Measurements from ENCODE around the gene DBN1.

DBN1 gene

GRCh38 chr5:177509991-177510566 lies 36.6 kb upstream of the DBN1 start:
- in situ Hi-C loops (cut with MboI; ENCODE audit: low sequenced_read_pairs, unreplicated experiment) = no loop called here
- DNase-seq (ENCODE audit: low spot score) = peak; percentile 79
- peak; percentile 8 for TF ChIP-seq CTCF (IDR thresholded peaks at IDR 0.05; ENCODE audit: borderline replicate concordance, control extremely low read depth, extremely low read depth, insufficient read depth, missing control alignments)

- in situ Hi-C loops (cut with MboI; ENCODE audit: low sequenced_read_pairs, unreplicated experiment) = no loop called here
- peak; percentile 73 for DNase-seq (ENCODE audit: low spot score)
Observed at GRCh38 chr5:177509381-177509951, 36.0 kb upstream of the DBN1 start, which contains the start of gene DOK3. TSS of gene DOK3 (minus strand) at chr5:177509826. CDS start at chr5:177509540, 286 bp downstream.

GRCh38 chr5:177508837-177509236 lies 35.4 kb upstream of the DBN1 start:
- in situ Hi-C loops (cut with MboI; ENCODE audit: low sequenced_read_pairs, unreplicated experiment) = no loop called here

More at GRCh38 chr5:177509381-177509951, 36.0 kb upstream of the DBN1 start, which contains the start of gene DOK3:
- no peak for TF ChIP-seq CTCF (IDR thresholded peaks at IDR 0.05; ENCODE audit: borderline replicate concordance, control extremely low read depth, extremely low read depth, insufficient read depth, missing control alignments)

GRCh38 chr5:177508221-177508611 lies 34.8 kb upstream of the DBN1 start:
- in situ Hi-C loops (cut with MboI; ENCODE audit: low sequenced_read_pairs, unreplicated experiment) = no loop called here
- no peak for TF ChIP-seq CTCF (IDR thresholded peaks at IDR 0.05; ENCODE audit: borderline replicate concordance, control extremely low read depth, extremely low read depth, insufficient read depth, missing control alignments)
- no peak for DNase-seq (ENCODE audit: low spot score)

More at GRCh38 chr5:177508837-177509236, 35.4 kb upstream of the DBN1 start:
- TF ChIP-seq CTCF (IDR thresholded peaks at IDR 0.05; ENCODE audit: borderline replicate concordance, control extremely low read depth, extremely low read depth, insufficient read depth, missing control alignments) = no peak
- DNase-seq (ENCODE audit: low spot score) = peak; percentile 73

- in situ Hi-C loops (cut with MboI; ENCODE audit: low sequenced_read_pairs, unreplicated experiment) = no loop called here
- no peak for DNase-seq (ENCODE audit: low spot score)
- TF ChIP-seq CTCF (IDR thresholded peaks at IDR 0.05; ENCODE audit: borderline replicate concordance, control extremely low read depth, extremely low read depth, insufficient read depth, missing control alignments) = no peak
Observed at GRCh38 chr5:177507596-177508220, 34.3 kb upstream of the DBN1 start.

GRCh38 chr5:177507165-177507564 lies 33.7 kb upstream of the DBN1 start:
- no peak for DNase-seq (ENCODE audit: low spot score)
- TF ChIP-seq CTCF (IDR thresholded peaks at IDR 0.05; ENCODE audit: borderline replicate concordance, control extremely low read depth, extremely low read depth, insufficient read depth, missing control alignments) = no peak
- in situ Hi-C loops (cut with MboI; ENCODE audit: low sequenced_read_pairs, unreplicated experiment) = no loop called here
